HG03565 (cell line): ENCODE measurements around the gene SCP2.

Source experiments
- ATAC-seq: cut with Tn5 transposase; IDR thresholded peaks from one replicate; pipeline ENCODE4 v1.9.1; 2021; ENCODE audit warnings: mild to moderate bottlenecking, moderate library complexity; ENCODE audit not compliant: unreplicated experiment

The SCP2 gene

GRCh38 chr1:53026254-53026653 lies 99.2 kb downstream of the SCP2 start:
- no peak for ATAC-seq

- ATAC-seq = no peak
Measured at GRCh38 chr1:53031732-53032131, 104.7 kb downstream of the SCP2 start.

GRCh38 chr1:53037159-53037558 lies 110.1 kb downstream of the SCP2 start:
- no peak for ATAC-seq

GRCh38 chr1:53038566-53038965 lies 111.5 kb downstream of the SCP2 start:
- no peak for ATAC-seq

GRCh38 chr1:53043271-53043670 lies 116.2 kb downstream of the SCP2 start:
- ATAC-seq = no peak

GRCh38 chr1:53044926-53045325 lies 117.8 kb downstream of the SCP2 start:
- ATAC-seq = no peak

GRCh38 chr1:53046930-53047329 lies 119.9 kb downstream of the SCP2 start:
- no peak for ATAC-seq

- ATAC-seq = no peak
Measured at GRCh38 chr1:53047737-53048736, 121.0 kb downstream of the SCP2 start.

GRCh38 chr1:53048960-53049573 lies 122.0 kb downstream of the SCP2 start:
- ATAC-seq = no peak

- no peak for ATAC-seq
Measured at GRCh38 chr1:53049574-53049967, 122.5 kb downstream of the SCP2 start.

- no peak for ATAC-seq
Measured at GRCh38 chr1:53050310-53050709, 123.2 kb downstream of the SCP2 start.

GRCh38 chr1:53051676-53052075 lies 124.6 kb downstream of the SCP2 start:
- no peak for ATAC-seq

GRCh38 chr1:53057127-53057526 lies 130.1 kb downstream of the SCP2 start:
- no peak for ATAC-seq

GRCh38 chr1:53060579-53060978 lies 133.5 kb downstream of the SCP2 start:
- ATAC-seq = no peak

- ATAC-seq = no peak
Measured at GRCh38 chr1:53061123-53061858, 134.2 kb downstream of the SCP2 start.

- no peak for ATAC-seq
Measured at GRCh38 chr1:53061859-53062707, 135.0 kb downstream of the SCP2 start, which contains the start of gene PODN. PODN (plus strand) TSS chr1:53062213; CDS start chr1:53069856, 7,643 bp downstream.

- no peak for ATAC-seq
Measured at GRCh38 chr1:53062708-53063591, 135.9 kb downstream of the SCP2 start.

- ATAC-seq = no peak
Measured at GRCh38 chr1:53063744-53064515, 136.9 kb downstream of the SCP2 start.

GRCh38 chr1:53065391-53065790 lies 138.3 kb downstream of the SCP2 start:
- no peak for ATAC-seq
